ENCODE data around the gene RALGAPB.

- TF ChIP-seq EZH2 (IDR thresholded peaks at IDR 0.05) (no peak), CTCF (IDR thresholded peaks at IDR 0.05 in 2 of 3, conservative IDR thresholded peaks at IDR 0.05 in 1 of 3; ENCODE audit: borderline replicate concordance in 1 of 3, insufficient read depth in 1 of 3, low read depth in 2 of 3, low read length in 2 of 3) (no peak), RAD21 (IDR thresholded peaks at IDR 0.05; ENCODE audit: low read depth) (no peak), YY1 (IDR thresholded peaks at IDR 0.05; ENCODE audit: extremely low read depth, insufficient replicate concordance, low read depth, low read length) (no peak), SP1 (IDR thresholded peaks at IDR 0.05; ENCODE audit: low read depth) (no peak), ATF3 (IDR thresholded peaks at IDR 0.05) (no peak)
Observed at GRCh38 chr20:38477747-38478146, 5.1 kb downstream of the RALGAPB start.

Data from HCT116 (cell line).